Anterior cingulate cortex (tissue), 58 donors: ENCODE data around the gene UBR4.

Source experiments
- DNase-seq, 58 donors: peaks; one replicate each; lab custom pipeline; 2025; lab: John Stamatoyannopoulos, UW

The UBR4 gene

GRCh38 chr1:19062258-19063029, 147.6 kb downstream of the UBR4 start:
- DNase-seq = no peak

- no peak for DNase-seq
Observed at GRCh38 chr1:19061798-19062197, 148.3 kb downstream of the UBR4 start.

GRCh38 chr1:19061343-19061742, 148.7 kb downstream of the UBR4 start:
- DNase-seq = no peak

GRCh38 chr1:19059773-19060172, 150.3 kb downstream of the UBR4 start:
- no peak for DNase-seq

- no peak for DNase-seq
Observed at GRCh38 chr1:19058476-19058797, 151.6 kb downstream of the UBR4 start.

- DNase-seq = no peak
Observed at GRCh38 chr1:19057784-19058475, 152.1 kb downstream of the UBR4 start.

GRCh38 chr1:19057182-19057779, 152.8 kb downstream of the UBR4 start:
- DNase-seq = no peak

GRCh38 chr1:19055701-19056100, 154.4 kb downstream of the UBR4 start:
- no peak for DNase-seq

- no peak for DNase-seq
Observed at GRCh38 chr1:19055001-19055400, 155.1 kb downstream of the UBR4 start.

- DNase-seq = no peak
Observed at GRCh38 chr1:19054216-19054615, 155.8 kb downstream of the UBR4 start.

GRCh38 chr1:19053486-19053885, 156.6 kb downstream of the UBR4 start:
- no peak for DNase-seq

GRCh38 chr1:19049798-19050197, 160.3 kb downstream of the UBR4 start:
- DNase-seq = no peak

GRCh38 chr1:19049128-19049768, 160.8 kb downstream of the UBR4 start:
- DNase-seq = no peak

- DNase-seq = no peak
Observed at GRCh38 chr1:19046972-19047731, 162.9 kb downstream of the UBR4 start.

- no peak for DNase-seq
Observed at GRCh38 chr1:19045898-19046880, 163.9 kb downstream of the UBR4 start.

GRCh38 chr1:19044975-19045831, 164.9 kb downstream of the UBR4 start:
- DNase-seq = peak in 49 of 58 donors; percentile 8 to 89 (median 53)

- no peak for DNase-seq
Observed at GRCh38 chr1:19044471-19044870, 165.6 kb downstream of the UBR4 start.
